IMR-90 (cell line): Measurements from ENCODE around the gene CDK6. TPM values are rescaled to one million over a fixed set of nuclear protein-coding genes. Genes with fewer than 3 reads are reported as not detected.

Experiments used
- ATAC-seq: fragments of 200-7000 bp; cut with Tn5 transposase; 2 replicates; pipeline ENCODE4 v1.9.1; 2020; ENCODE audit warnings: low read depth, mild to moderate bottlenecking, moderate library complexity
- BruUV-seq: library from RNA; stranded (reverse); fragments of 400-500 nt; replicated peaks from 2 replicates; lab custom pipeline; 2021; lab: Mats Ljungman, UMichigan
- CTCF ChIA-PET: fragments of 300-600 bp; formaldehyde crosslinking; extraction: SDS; loops from one replicate; lab custom pipeline; 2021; ENCODE audit warnings: antibody characterized with exemption; lab: Yijun Ruan, JAX
- POLR2A ChIA-PET: fragments of 300-600 bp; sonication (Branson Sonifier 250); formaldehyde crosslinking; loops from one replicate; lab custom pipeline; 2022; ENCODE audit warnings: antibody characterized with exemption; ENCODE audit not compliant: unreplicated experiment; lab: Charles Lee
- DNase-seq: peaks from one replicate; pipeline ENCODE4 v3.0.0; 2013
- H2AFZ ChIP-seq: replicated peaks from 2 replicates; pipeline ENCODE3; 2013; ENCODE audit warnings: low read length, mild to moderate bottlenecking; ENCODE audit not compliant: poor library complexity
- H2AK5ac ChIP-seq: 2 replicates; pipeline ENCODE4 v1.6.1; 2013; ENCODE audit warnings: low read depth, low read length, inconsistent platforms
- H2AK9ac ChIP-seq: replicated peaks from 2 replicates; pipeline ENCODE3; 2013; ENCODE audit warnings: mild to moderate bottlenecking, low read depth, low read length, moderate library complexity; ENCODE audit not compliant: poor library complexity
- H2BK120ac ChIP-seq: 2 replicates; pipeline ENCODE4 v1.6.1; 2013; ENCODE audit warnings: low read depth, low read length, inconsistent platforms
- H2BK15ac ChIP-seq: 3 replicates; pipeline ENCODE4 v1.6.1; 2013; ENCODE audit warnings: low read depth, low read length, inconsistent platforms
- H2BK20ac ChIP-seq: 2 replicates; pipeline ENCODE4 v1.6.1; 2013; ENCODE audit warnings: low read depth, mild to moderate bottlenecking, inconsistent platforms, low read length, moderate library complexity
- H2BK5ac ChIP-seq: 2 replicates; pipeline ENCODE4 v1.6.1; 2013; ENCODE audit warnings: mild to moderate bottlenecking, low read depth, low read length, inconsistent platforms; ENCODE audit not compliant: poor library complexity, severe bottlenecking
- H3K14ac ChIP-seq: replicated peaks from 2 replicates; pipeline ENCODE4 v1.6.1; 2013; ENCODE audit warnings: low read depth, low read length, inconsistent platforms
- H3K18ac ChIP-seq: 2 replicates; pipeline ENCODE4 v1.6.1; 2013; ENCODE audit warnings: low read depth, low read length, control low read depth
- H3K23ac ChIP-seq: 2 replicates; pipeline ENCODE4 v1.6.1; 2013; ENCODE audit warnings: low read depth, low read length, inconsistent platforms
- H3K27ac ChIP-seq: 2 replicates; pipeline ENCODE4 v1.5.1; 2013; ENCODE audit warnings: mild to moderate bottlenecking, control low read depth, low read length; ENCODE audit not compliant: insufficient read depth
- H3K27me3 ChIP-seq: 2 replicates; pipeline ENCODE4 v1.6.1; 2013; ENCODE audit warnings: low read length; ENCODE audit not compliant: control insufficient read depth, insufficient read depth
- H3K36me3 ChIP-seq: 2 replicates; pipeline ENCODE4 v1.6.1; 2013; ENCODE audit warnings: low read length, mixed read lengths; ENCODE audit not compliant: control insufficient read depth, insufficient read depth
- H3K4ac ChIP-seq: 2 replicates; pipeline ENCODE4 v1.6.1; 2013; ENCODE audit warnings: low read depth, low read length, inconsistent platforms
- H3K4me1 ChIP-seq: 2 replicates; pipeline ENCODE4 v1.6.1; 2013; ENCODE audit warnings: low read length, mixed read lengths; ENCODE audit not compliant: control insufficient read depth, insufficient read depth
- H3K4me2 ChIP-seq: 2 replicates; pipeline ENCODE4 v1.6.1; 2013; ENCODE audit warnings: low read depth, mild to moderate bottlenecking, control low read depth, low read length, moderate library complexity
- H3K4me3 ChIP-seq: 2 replicates; pipeline ENCODE4 v1.5.1; 2013; ENCODE audit warnings: low read depth, mild to moderate bottlenecking, control low read depth, low read length, moderate library complexity; ENCODE audit not compliant: insufficient read depth
- H3K56ac ChIP-seq: 2 replicates; pipeline ENCODE4 v1.6.1; 2013; ENCODE audit warnings: low read length, inconsistent platforms; ENCODE audit not compliant: insufficient read depth; ENCODE audit errors: extremely low read depth
- H3K79me1 ChIP-seq, 2 experiments: 2 replicates each; pipeline ENCODE4 v1.6.1; 2013; ENCODE audit warnings: low read length in 2 of 2, inconsistent platforms in 1 of 2, low read depth in 1 of 2
- H3K9ac ChIP-seq: 2 replicates; pipeline ENCODE4 v1.6.1; 2013; ENCODE audit warnings: low read depth, low read length, control low read depth
- H3K9me1 ChIP-seq: 2 replicates; pipeline ENCODE4 v1.6.1; 2013; ENCODE audit warnings: low read length, inconsistent platforms; ENCODE audit not compliant: insufficient read depth
- H3K9me3 ChIP-seq: 2 replicates; pipeline ENCODE4 v1.6.1; 2013; ENCODE audit warnings: low read length; ENCODE audit not compliant: control insufficient read depth, insufficient read depth
- H4K20me1 ChIP-seq: 2 replicates; pipeline ENCODE4 v1.6.1; 2013; ENCODE audit warnings: low read length, inconsistent platforms; ENCODE audit not compliant: insufficient read depth
- H4K5ac ChIP-seq: 2 replicates; pipeline ENCODE4 v1.6.1; 2013; ENCODE audit warnings: mild to moderate bottlenecking, low read depth, low read length, control low read depth
- H4K8ac ChIP-seq, 2 experiments: 2 replicates each; pipeline ENCODE4 v1.6.1; 2013; ENCODE audit warnings: low read depth in 2 of 2, low read length in 2 of 2, control low read depth in 1 of 2, inconsistent platforms in 1 of 2
- H4K91ac ChIP-seq: 2 replicates; pipeline ENCODE4 v1.6.1; 2013; ENCODE audit warnings: low read depth, low read length, inconsistent platforms; ENCODE audit not compliant: insufficient read depth
- CEBPB ChIP-seq: IDR thresholded peaks from 2 replicates; pipeline ENCODE4 v1.6.1; 2012; ENCODE audit warnings: low read depth, low read length, improper control_type of control experiment
- CHD1 ChIP-seq: IDR thresholded peaks from 2 replicates; pipeline ENCODE4 v1.6.1; 2012; ENCODE audit warnings: low read depth, low read length, improper control_type of control experiment
- ELK1 ChIP-seq: fragments of 150-350 bp; IDR thresholded peaks from 2 replicates; pipeline ENCODE4 v1.6.1; 2016; ENCODE audit warnings: low read depth, mild to moderate bottlenecking, low read length, moderate library complexity, borderline replicate concordance
- FOS ChIP-seq: fragments of 150-350 bp; IDR thresholded peaks from 2 replicates; pipeline ENCODE4 v1.6.1; 2016; ENCODE audit warnings: low read depth, low read length
- MAFK ChIP-seq: IDR thresholded peaks from 2 replicates; pipeline ENCODE4 v1.6.1; 2012; ENCODE audit warnings: low read depth, low read length, improper control_type of control experiment
- NFE2L2 ChIP-seq: fragments of 150-350 bp; IDR thresholded peaks from 2 replicates; pipeline ENCODE4 v1.6.1; 2016; ENCODE audit warnings: low read depth, mild to moderate bottlenecking, low read length
- POLR2A ChIP-seq: IDR thresholded peaks from 2 replicates; pipeline ENCODE4 v1.6.1; 2012; ENCODE audit warnings: mild to moderate bottlenecking, low read depth, low read length
- SMC3 ChIP-seq: fragments of 150-350 bp; IDR thresholded peaks from 2 replicates; pipeline ENCODE4 v1.6.1; 2016; ENCODE audit warnings: low read depth, mild to moderate bottlenecking, antibody characterized with exemption, low read length, moderate library complexity
- WGBS, 2 experiments: methylation state at CpG; one replicate each; pipeline versions ENCODE4 v1.1.5 to v1.1.7; 2013; ENCODE audit warnings: missing lambda C conversion rate in 2 of 2; ENCODE audit not compliant: insufficient read length in 1 of 2; ENCODE audit errors: extremely low coverage in 2 of 2; 5-methylcytosine and 5-hydroxymethylcytosine counted together
- dilution Hi-C: fragments of 300-500 bp; cut with HindIII; formaldehyde crosslinking; loops from one replicate; pipeline ENCODE4 v1.14.3; 2018; ENCODE audit warnings: low sequenced_read_pairs; ENCODE audit not compliant: unreplicated experiment
- in situ Hi-C: fragments of 300-500 bp; cut with MboI; formaldehyde crosslinking; loops from 3 replicates; pipeline ENCODE4 v1.14.3; 2019; ENCODE audit warnings: low sequenced_read_pairs, inconsistent platforms, mixed read lengths
- intact Hi-C: fragments of 100-400 bp; cut with micrococcal nuclease; formaldehyde crosslinking; loops from 2 replicates; pipeline ENCODE4 v1.10.0; 2022
- polyA plus RNA-seq, 3 experiments: library from polyadenylated mRNA; depleted of rRNA; stranded (reverse); fragments of >200 nt; gene quantifications; 2 replicates each; pipeline ENCODE4 v1.2.3, GENCODE V29; 2012; ENCODE audit warnings: low replicate concordance in 1 of 3
- total RNA-seq: library from RNA; depleted of rRNA; stranded (reverse); fragments of >200 nt; gene quantifications from 2 replicates; pipeline ENCODE4 v1.2.3, GENCODE V29; 2012

CDK6 gene
- total and polyA plus RNA-seq, 2 of the 4 experiments (the other 2 are of a cell fraction) = 21.5 to 195 TPM

DNA sequence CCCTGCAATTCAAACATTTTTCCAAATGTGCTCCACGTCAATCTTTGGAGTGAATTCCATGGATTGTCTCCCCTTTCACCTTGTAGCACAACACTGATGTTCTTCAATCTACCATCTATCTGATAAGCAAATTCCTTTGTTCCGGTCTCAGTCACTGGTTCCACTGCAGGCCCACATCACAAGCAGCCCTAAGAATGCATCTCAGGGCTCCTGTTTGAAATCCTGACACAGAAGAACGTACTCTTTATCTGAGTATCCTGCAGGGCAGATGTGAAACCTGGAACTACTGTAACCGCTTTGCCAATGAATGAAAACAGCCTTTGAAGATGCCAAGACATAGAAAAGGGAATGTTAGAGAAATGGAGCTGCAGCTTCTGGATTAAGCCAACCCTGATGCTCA is 183.2 kb downstream of the CDK6 start:
- Histone ChIP-seq H3K27me3 (no peaks in the 10 kb centered on the region), H3K56ac (no peak overlapping the region), H3K4me2 (no peak overlapping the region), H4K8ac (no peak overlapping the region), H4K91ac (no peak overlapping the region), H3K4me3 (no peak overlapping the region), H3K14ac (0 out of 2 replicates have a peak overlapping the region, but pooled peaks have one; percentile 4), H3K23ac (no peak overlapping the region), H2AK9ac (no peak overlapping the region), H2AK5ac (no peak overlapping the region), H3K4me1 (peaks cover 4% of the 10 kb centered on the region; the same call in 1 of the 2 replicates), H2BK20ac (no peak overlapping the region), H3K79me1 (peaks cover 52 to 82% of the 10 kb centered on the region in 2 experiments), H3K4ac (no peak overlapping the region), H3K9me3 (no peaks in the 10 kb centered on the region), H4K20me1 (peaks cover 33% of the 10 kb centered on the region), H2BK120ac (no peak overlapping the region), H3K27ac (no peak overlapping the region), H2BK15ac (no peak overlapping the region), H2AFZ (no peak overlapping the region), H2BK5ac (no peak overlapping the region), H3K9ac (no peak overlapping the region), H3K36me3 (no peaks in the 10 kb centered on the region), H3K18ac (no peak overlapping the region), H3K9me1 (peaks cover 4% of the 10 kb centered on the region; the same call in 1 of the 2 replicates), H4K5ac (no peak overlapping the region)
- no peak for DNase-seq
- no peak for ATAC-seq
- ChIA-PET POLR2A (no interaction called here), CTCF (no interaction called here)
- no TSS peak for BruUV-seq
- in situ Hi-C loops = no loop called here
- dilution Hi-C loops = no loop called here
- no peak for TF ChIP-seq MAFK
- TF ChIP-seq FOS = no peak
- TF ChIP-seq CEBPB = no peak
- TF ChIP-seq NFE2L2 = no peak
- no peak for TF ChIP-seq POLR2A
- TF ChIP-seq ELK1 = no peak
- TF ChIP-seq CHD1 = no peak
- no peak for TF ChIP-seq SMC3
- WGBS, 2 experiments = 71% methylated on average over 1 of the region's 4 CpGs; no CpG with 5 or more reads in 1 of the 2 experiments
- intact Hi-C loops = no loop called here
